Measurements from ENCODE around the gene ECE2. TPM values are rescaled to one million over a fixed set of nuclear protein-coding genes. Genes with fewer than 3 reads are reported as not detected.

The ECE2 gene
- total and polyA plus RNA-seq, 10 of the 15 experiments (the other 5 are each of a cell fraction or from before 2014, with no cell fraction given): not detected

- intact Hi-C loops (cut with micrococcal nuclease; ENCODE audit: unreplicated experiment): no loop called here
- BruUV-seq (replicated peaks): no TSS peak
- ATAC-seq (peak; percentile 2; the same call in 2 of the 3 replicates), FAIRE-seq (no peak), DNase-seq (ENCODE audit: low read depth, low spot score) (no peak)
- in situ Hi-C loops (cut with MboI): no loop called here
- ChIA-PET POLR2A (no interaction called here), CTCF (no interaction called here), RAD21 (ENCODE audit: unreplicated experiment) (interaction anchor here (0.6 kb wide), 1 partner anchor 440 kb away, joined by 7 read pairs; no protein-coding TSS in a partner anchor), SMC1A (ENCODE audit: uncharacterized antibody, unreplicated experiment) (no interaction called here)
- TF ChIP-seq RFX5 (IDR thresholded peaks at IDR 0.05; ENCODE audit: low read depth, low read length) (no peak), ATF3 (IDR thresholded peaks at IDR 0.05; ENCODE audit: borderline replicate concordance, extremely low read depth, low read depth, low read length) (no peak), EED (IDR thresholded peaks at IDR 0.05; ENCODE audit: low read depth) (peak; percentile 23; the same call in 1 of the 2 replicates)
- Histone ChIP-seq H4K20me1 (ENCODE audit: control insufficient read depth, insufficient read depth) (peaks cover 2% of the 10 kb centered on the region), H3K4me2 (ENCODE audit: control insufficient read depth, insufficient read depth) (peak overlapping the region; percentile 94; the same call in 1 of the 2 replicates), H3K9ac (ENCODE audit: control insufficient read depth, insufficient read depth, low read length) (no peak overlapping the region), H3K4me1 (ENCODE audit: control insufficient read depth, insufficient read depth, low read length) (peaks cover 8% of the 10 kb centered on the region), H3K27me3 (replicated peaks in 1 of 2; ENCODE audit: control insufficient read depth in 2 of 2, insufficient read depth in 2 of 2, low read length in 1 of 2) (no peaks in the 10 kb centered on the region), H3K9me3 (replicated peaks; ENCODE audit: control insufficient read depth, insufficient read depth, low read length) (no peaks in the 10 kb centered on the region), H3K4me3 (no peak overlapping the region; the same call in 1 of the 2 replicates), H2AFZ (ENCODE audit: control insufficient read depth, low read depth, low read length) (no peak overlapping the region), H3K27ac (ENCODE audit: control insufficient read depth, insufficient read depth) (no peak overlapping the region), H3K79me2 (ENCODE audit: control insufficient read depth, insufficient read depth, low read length) (no peaks in the 10 kb centered on the region), H3K36me3 (ENCODE audit: control insufficient read depth in 2 of 2, insufficient read depth in 2 of 2, low read length in 1 of 2) (peaks cover 27% of the 10 kb centered on the region in 2 experiments)
- 44% methylated on average over 4 of the region's 4 CpGs for WGBS (ENCODE audit: insufficient coverage, insufficient replicate concordance, low lambda C conversion rate, missing lambda C conversion rate)
Measured at GRCh38 chr3:184335291-184335660, 59.5 kb downstream of the ECE2 start.

- in situ Hi-C loops (cut with MboI): no loop called here
- SMC1A ChIA-PET (ENCODE audit: uncharacterized antibody, unreplicated experiment): no interaction called here
- peak overlapping the region; percentile 74 for H2AFZ ChIP-seq (ENCODE audit: control insufficient read depth, low read depth, low read length)
- TF ChIP-seq ATF3 (IDR thresholded peaks at IDR 0.05; ENCODE audit: borderline replicate concordance, extremely low read depth, low read depth, low read length): no peak
- peak; percentile 77 for TF ChIP-seq SP1 (IDR thresholded peaks at IDR 0.05; ENCODE audit: low read depth, low read length)
- TF ChIP-seq SKIL (IDR thresholded peaks at IDR 0.05; ENCODE audit: low read depth, poor library complexity, severe bottlenecking): no peak
- no peak for TF ChIP-seq E4F1 (IDR thresholded peaks at IDR 0.05; ENCODE audit: borderline replicate concordance, partially characterized antibody)
- peak in 1 of 2 experiments; percentile 47; a peak in 2 of 4 replicates for TF ChIP-seq BHLHE40 (IDR thresholded peaks at IDR 0.05; ENCODE audit: borderline replicate concordance in 1 of 2, low read depth in 2 of 2, low read length in 1 of 2)
- no peak for TF ChIP-seq ESRRA (IDR thresholded peaks at IDR 0.05; ENCODE audit: low read length)
- no peak for TF ChIP-seq YBX1 (IDR thresholded peaks at IDR 0.05)
Measured at GRCh38 chr3:184335661-184336546, 60.1 kb downstream of the ECE2 start.

More at GRCh38 chr3:184335661-184336546, 60.1 kb downstream of the ECE2 start:
- ChIA-PET CTCF (no interaction called here), RAD21 (ENCODE audit: unreplicated experiment) (no interaction called here), POLR2A (no interaction called here)
- FAIRE-seq: peak; percentile 54
- 4% methylated on average over 32 of the region's 77 CpGs for WGBS (ENCODE audit: insufficient coverage, insufficient replicate concordance, low lambda C conversion rate, missing lambda C conversion rate)
- Histone ChIP-seq H3K79me2 (ENCODE audit: control insufficient read depth, insufficient read depth, low read length) (no peaks in the 10 kb centered on the region), H3K36me3 (ENCODE audit: control insufficient read depth in 2 of 2, insufficient read depth in 2 of 2, low read length in 1 of 2) (peaks cover 23 to 26% of the 10 kb centered on the region in 2 experiments), H3K9me3 (replicated peaks; ENCODE audit: control insufficient read depth, insufficient read depth, low read length) (no peaks in the 10 kb centered on the region), H3K4me1 (ENCODE audit: control insufficient read depth, insufficient read depth, low read length) (peaks cover 11% of the 10 kb centered on the region), H3K9ac (ENCODE audit: control insufficient read depth, insufficient read depth, low read length) (peak overlapping the region; percentile 45; the same call in 1 of the 2 replicates), H3K27me3 (replicated peaks in 1 of 2; ENCODE audit: control insufficient read depth in 2 of 2, insufficient read depth in 2 of 2, low read length in 1 of 2) (no peaks in the 10 kb centered on the region), H3K4me3 (peak overlapping the region; percentile 80), H3K27ac (ENCODE audit: control insufficient read depth, insufficient read depth) (no peak overlapping the region; the same call in 1 of the 2 replicates), H3K4me2 (ENCODE audit: control insufficient read depth, insufficient read depth) (peak overlapping the region; percentile 94), H4K20me1 (ENCODE audit: control insufficient read depth, insufficient read depth) (peaks cover 2% of the 10 kb centered on the region)
- intact Hi-C loops (cut with micrococcal nuclease; ENCODE audit: unreplicated experiment): no loop called here
- peak; percentile 80 for ATAC-seq
- BruUV-seq (replicated peaks): no TSS peak
- no peak for DNase-seq (ENCODE audit: low read depth, low spot score)
